ENCODE measurements around the gene MTFMT. TPM values are rescaled to one million over a fixed set of nuclear protein-coding genes. Genes with fewer than 3 reads are reported as not detected.

The MTFMT gene
- total and polyA plus RNA-seq, 2 experiments from 2014 or later, result 19.0 to 36.0 TPM

DNA sequence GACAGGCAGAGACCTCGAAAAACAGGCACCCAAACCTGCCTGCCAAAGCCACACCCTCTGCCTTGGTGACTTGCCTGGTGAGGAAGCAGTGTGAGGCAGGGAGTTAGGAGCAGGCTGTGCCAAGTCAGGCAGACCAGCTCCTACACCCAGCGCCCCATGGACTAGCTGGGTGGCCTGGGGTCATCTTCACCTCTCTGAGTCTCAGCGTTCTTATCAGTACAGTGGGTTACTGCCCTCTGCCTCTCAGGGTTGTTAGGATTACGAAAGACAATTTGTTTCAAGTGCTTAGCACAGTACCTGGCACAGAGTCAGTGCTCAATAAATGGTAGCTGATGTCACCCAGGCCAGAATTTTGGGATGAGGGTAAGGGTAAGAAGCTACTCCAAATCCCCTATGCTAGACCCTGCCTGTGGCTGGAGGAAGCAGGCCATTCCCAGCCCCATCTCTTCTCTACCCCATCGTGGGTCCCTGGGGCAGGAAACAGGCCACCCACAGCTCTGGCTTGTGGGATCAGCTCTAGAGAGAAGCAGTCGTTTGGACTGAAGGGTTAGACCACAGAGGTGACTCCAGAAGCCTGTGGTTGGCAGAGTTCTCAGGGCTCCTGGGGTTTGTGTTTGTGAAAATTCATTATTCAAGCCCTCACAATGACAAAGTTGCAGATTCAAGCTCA, 25.9 kb upstream of the MTFMT start (continued):
- TF ChIP-seq, protein P1, sequence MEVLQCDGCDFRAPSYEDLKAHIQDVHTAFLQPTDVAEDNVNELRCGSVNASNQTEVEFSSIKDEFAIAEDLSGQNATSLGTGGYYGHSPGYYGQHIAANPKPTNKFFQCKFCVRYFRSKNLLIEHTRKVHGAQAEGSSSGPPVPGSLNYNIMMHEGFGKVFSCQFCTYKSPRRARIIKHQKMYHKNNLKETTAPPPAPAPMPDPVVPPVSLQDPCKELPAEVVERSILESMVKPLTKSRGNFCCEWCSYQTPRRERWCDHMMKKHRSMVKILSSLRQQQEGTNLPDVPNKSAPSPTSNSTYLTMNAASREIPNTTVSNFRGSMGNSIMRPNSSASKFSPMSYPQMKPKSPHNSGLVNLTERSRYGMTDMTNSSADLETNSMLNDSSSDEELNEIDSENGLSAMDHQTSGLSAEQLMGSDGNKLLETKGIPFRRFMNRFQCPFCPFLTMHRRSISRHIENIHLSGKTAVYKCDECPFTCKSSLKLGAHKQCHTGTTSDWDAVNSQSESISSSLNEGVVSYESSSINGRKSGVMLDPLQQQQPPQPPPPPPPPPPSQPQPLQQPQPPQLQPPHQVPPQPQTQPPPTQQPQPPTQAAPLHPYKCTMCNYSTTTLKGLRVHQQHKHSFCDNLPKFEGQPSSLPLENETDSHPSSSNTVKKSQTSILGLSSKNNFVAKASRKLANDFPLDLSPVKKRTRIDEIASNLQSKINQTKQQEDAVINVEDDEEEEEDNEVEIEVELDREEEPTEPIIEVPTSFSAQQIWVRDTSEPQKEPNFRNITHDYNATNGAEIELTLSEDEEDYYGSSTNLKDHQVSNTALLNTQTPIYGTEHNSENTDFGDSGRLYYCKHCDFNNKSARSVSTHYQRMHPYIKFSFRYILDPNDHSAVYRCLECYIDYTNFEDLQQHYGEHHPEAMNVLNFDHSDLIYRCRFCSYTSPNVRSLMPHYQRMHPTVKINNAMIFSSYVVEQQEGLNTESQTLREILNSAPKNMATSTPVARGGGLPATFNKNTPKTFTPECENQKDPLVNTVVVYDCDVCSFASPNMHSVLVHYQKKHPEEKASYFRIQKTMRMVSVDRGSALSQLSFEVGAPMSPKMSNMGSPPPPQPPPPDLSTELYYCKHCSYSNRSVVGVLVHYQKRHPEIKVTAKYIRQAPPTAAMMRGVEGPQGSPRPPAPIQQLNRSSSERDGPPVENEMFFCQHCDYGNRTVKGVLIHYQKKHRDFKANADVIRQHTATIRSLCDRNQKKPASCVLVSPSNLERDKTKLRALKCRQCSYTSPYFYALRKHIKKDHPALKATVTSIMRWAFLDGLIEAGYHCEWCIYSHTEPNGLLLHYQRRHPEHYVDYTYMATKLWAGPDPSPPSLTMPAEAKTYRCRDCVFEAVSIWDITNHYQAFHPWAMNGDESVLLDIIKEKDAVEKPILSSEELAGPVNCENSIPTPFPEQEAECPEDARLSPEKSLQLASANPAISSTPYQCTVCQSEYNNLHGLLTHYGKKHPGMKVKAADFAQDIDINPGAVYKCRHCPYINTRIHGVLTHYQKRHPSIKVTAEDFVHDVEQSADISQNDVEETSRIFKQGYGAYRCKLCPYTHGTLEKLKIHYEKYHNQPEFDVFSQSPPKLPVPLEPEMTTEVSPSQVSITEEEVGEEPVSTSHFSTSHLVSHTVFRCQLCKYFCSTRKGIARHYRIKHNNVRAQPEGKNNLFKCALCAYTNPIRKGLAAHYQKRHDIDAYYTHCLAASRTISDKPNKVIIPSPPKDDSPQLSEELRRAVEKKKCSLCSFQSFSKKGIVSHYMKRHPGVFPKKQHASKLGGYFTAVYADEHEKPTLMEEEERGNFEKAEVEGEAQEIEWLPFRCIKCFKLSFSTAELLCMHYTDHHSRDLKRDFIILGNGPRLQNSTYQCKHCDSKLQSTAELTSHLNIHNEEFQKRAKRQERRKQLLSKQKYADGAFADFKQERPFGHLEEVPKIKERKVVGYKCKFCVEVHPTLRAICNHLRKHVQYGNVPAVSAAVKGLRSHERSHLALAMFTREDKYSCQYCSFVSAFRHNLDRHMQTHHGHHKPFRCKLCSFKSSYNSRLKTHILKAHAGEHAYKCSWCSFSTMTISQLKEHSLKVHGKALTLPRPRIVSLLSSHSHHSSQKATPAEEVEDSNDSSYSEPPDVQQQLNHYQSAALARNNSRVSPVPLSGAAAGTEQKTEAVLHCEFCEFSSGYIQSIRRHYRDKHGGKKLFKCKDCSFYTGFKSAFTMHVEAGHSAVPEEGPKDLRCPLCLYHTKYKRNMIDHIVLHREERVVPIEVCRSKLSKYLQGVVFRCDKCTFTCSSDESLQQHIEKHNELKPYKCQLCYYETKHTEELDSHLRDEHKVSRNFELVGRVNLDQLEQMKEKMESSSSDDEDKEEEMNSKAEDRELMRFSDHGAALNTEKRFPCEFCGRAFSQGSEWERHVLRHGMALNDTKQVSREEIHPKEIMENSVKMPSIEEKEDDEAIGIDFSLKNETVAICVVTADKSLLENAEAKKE (CRISPR knock-in tag; IDR thresholded peaks at IDR 0.05), result no peak
- TF ChIP-seq, protein P2, sequence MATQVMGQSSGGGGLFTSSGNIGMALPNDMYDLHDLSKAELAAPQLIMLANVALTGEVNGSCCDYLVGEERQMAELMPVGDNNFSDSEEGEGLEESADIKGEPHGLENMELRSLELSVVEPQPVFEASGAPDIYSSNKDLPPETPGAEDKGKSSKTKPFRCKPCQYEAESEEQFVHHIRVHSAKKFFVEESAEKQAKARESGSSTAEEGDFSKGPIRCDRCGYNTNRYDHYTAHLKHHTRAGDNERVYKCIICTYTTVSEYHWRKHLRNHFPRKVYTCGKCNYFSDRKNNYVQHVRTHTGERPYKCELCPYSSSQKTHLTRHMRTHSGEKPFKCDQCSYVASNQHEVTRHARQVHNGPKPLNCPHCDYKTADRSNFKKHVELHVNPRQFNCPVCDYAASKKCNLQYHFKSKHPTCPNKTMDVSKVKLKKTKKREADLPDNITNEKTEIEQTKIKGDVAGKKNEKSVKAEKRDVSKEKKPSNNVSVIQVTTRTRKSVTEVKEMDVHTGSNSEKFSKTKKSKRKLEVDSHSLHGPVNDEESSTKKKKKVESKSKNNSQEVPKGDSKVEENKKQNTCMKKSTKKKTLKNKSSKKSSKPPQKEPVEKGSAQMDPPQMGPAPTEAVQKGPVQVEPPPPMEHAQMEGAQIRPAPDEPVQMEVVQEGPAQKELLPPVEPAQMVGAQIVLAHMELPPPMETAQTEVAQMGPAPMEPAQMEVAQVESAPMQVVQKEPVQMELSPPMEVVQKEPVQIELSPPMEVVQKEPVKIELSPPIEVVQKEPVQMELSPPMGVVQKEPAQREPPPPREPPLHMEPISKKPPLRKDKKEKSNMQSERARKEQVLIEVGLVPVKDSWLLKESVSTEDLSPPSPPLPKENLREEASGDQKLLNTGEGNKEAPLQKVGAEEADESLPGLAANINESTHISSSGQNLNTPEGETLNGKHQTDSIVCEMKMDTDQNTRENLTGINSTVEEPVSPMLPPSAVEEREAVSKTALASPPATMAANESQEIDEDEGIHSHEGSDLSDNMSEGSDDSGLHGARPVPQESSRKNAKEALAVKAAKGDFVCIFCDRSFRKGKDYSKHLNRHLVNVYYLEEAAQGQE (IDR thresholded peaks at IDR 0.05; ENCODE audit: unreplicated experiment), result no peak
- TF ChIP-seq CREB1 (CRISPR knock-in tag; IDR thresholded peaks at IDR 0.05; ENCODE audit: low read depth) (no peak), ZNF331 (CRISPR knock-in tag; IDR thresholded peaks at IDR 0.05; ENCODE audit: low read depth) (no peak)
